Measurements from ENCODE around the gene CNTN4. TPM values are rescaled to one million over a fixed set of nuclear protein-coding genes. Genes with fewer than 3 reads are reported as not detected.

The CNTN4 gene
- total RNA-seq, 6 donors from 2014 or later, result 1.0 to 13.5 (median 6.3) TPM

DNA sequence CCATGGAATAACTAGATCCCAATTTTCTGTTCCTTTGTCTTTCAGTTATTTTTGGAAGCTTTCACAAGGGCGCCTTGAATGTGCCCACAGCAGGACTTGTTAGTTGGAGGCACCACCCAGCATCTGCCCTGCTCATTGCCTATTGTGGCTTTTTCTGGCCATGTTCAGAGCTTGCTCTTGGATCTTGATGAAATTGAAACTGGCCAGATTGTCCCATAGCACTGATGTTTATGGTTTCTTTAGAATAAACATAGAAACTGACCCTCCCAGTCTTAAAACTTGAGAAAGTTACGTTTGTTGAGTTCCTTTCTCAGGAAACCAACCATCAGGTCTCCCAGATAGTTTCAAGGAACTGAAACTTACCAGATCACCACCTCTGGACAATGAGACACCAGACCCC, 536.8 kb downstream of the CNTN4 start:
- no peak for TF ChIP-seq EP300 (IDR thresholded peaks at IDR 0.05)
- TF ChIP-seq POLR2AphosphoS5 (IDR thresholded peaks at IDR 0.05), result no peak
- TF ChIP-seq, protein P1, sequence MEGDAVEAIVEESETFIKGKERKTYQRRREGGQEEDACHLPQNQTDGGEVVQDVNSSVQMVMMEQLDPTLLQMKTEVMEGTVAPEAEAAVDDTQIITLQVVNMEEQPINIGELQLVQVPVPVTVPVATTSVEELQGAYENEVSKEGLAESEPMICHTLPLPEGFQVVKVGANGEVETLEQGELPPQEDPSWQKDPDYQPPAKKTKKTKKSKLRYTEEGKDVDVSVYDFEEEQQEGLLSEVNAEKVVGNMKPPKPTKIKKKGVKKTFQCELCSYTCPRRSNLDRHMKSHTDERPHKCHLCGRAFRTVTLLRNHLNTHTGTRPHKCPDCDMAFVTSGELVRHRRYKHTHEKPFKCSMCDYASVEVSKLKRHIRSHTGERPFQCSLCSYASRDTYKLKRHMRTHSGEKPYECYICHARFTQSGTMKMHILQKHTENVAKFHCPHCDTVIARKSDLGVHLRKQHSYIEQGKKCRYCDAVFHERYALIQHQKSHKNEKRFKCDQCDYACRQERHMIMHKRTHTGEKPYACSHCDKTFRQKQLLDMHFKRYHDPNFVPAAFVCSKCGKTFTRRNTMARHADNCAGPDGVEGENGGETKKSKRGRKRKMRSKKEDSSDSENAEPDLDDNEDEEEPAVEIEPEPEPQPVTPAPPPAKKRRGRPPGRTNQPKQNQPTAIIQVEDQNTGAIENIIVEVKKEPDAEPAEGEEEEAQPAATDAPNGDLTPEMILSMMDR (IDR thresholded peaks at IDR 0.05), result no peak
- TF ChIP-seq POLR2A (IDR thresholded peaks at IDR 0.05), result no peak
- DNase-seq (no peak), ATAC-seq (ENCODE audit: low FRiP score in 2 of 2) (no peak)
- H3K4me3 ChIP-seq, result no peak overlapping the region
- H3K27ac ChIP-seq, result no peak overlapping the region
- 79 to 85% methylated on average over 2 of the region's 2 CpGs for WGBS, 2 donors
- no peaks in the 10 kb centered on the region for H3K36me3 ChIP-seq
- H3K27me3 ChIP-seq, result no peaks in the 10 kb centered on the region
- H3K9me3 ChIP-seq, result no peaks in the 10 kb centered on the region
- H3K4me1 ChIP-seq, result no peaks in the 10 kb centered on the region

DNA sequence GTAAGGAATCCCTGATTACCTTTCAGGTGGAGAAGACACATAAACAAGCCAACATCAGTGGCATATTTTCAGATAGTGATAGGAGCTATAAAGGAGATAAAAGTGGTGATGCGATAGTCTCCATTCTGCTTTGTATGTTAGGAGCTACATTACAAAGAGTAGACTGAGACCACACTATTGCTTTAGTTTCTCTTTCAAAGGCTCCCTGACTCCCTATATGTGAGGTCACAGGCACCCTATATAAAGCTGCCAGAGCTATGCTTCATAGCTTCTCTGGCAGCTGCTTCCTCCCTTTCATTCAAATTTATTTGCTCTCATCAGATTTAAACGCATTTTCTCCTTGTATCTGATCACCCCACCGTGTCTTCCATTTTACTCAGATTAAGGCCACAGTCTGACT, 544.9 kb downstream of the CNTN4 start:
- Histone ChIP-seq H3K4me1 (no peaks in the 10 kb centered on the region), H3K9me3 (peaks cover 0 to 3% (median 0%) of the 10 kb centered on the region in 4 donors), H3K4me3 (no peak overlapping the region), H3K36me3 (no peaks in the 10 kb centered on the region), H3K27me3 (no peaks in the 10 kb centered on the region), H3K27ac (no peak overlapping the region)
- TF ChIP-seq POLR2A (IDR thresholded peaks at IDR 0.05), result no peak
- TF ChIP-seq EP300 (IDR thresholded peaks at IDR 0.05), result no peak
- TF ChIP-seq, protein P1 (IDR thresholded peaks at IDR 0.05), result no peak
- TF ChIP-seq POLR2AphosphoS5 (IDR thresholded peaks at IDR 0.05), result no peak
- DNase-seq, result no peak
- 56 to 84% methylated on average over 3 of the region's 3 CpGs for WGBS, 2 donors
- ATAC-seq (ENCODE audit: low FRiP score in 2 of 2), result no peak

DNA sequence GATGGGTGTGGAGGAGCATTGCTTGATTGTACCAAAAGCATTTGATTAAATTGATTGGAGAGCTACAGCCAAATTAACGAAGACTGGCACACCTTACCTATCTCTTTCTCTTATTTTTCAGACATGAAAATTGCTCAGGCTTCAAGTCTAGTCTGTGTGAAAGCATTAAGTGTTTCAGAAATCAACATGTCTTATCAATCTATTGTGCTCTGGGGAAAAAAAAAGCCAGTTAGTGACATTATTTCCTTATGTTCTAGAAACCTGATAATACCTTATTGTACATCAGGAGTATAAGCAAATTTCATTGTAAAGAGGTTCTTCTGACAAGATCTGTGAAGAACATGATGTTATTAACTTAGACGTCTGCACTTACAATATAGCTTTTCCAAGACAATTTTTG, 546.3 kb downstream of the CNTN4 start:
- DNase-seq, result no peak
- TF ChIP-seq POLR2A (IDR thresholded peaks at IDR 0.05), result no peak

DNA sequence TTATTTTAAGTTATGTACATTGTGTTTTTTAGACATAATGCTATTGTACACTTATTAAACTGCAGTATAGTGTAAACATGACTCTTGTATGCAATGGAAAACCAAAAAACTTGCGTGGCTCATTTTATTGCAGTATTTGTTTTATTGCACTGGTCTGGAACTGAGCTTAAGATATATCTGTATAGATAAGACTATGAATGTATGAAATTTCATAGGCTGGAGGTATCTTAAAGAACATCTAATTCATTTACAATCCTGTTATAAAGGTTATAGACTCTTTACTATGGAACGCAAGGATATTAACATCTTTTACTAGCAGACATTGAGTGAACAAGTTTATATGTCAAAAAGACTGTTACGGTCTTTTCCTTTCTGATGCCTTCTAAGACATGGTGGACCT, 552.1 kb downstream of the CNTN4 start:
- 94% methylated on average over 3 of the region's 3 CpGs for WGBS, 2 donors
- no peaks in the 10 kb centered on the region for H3K4me1 ChIP-seq
- H3K27me3 ChIP-seq, result no peaks in the 10 kb centered on the region

More for the DNA sequence above, 546.3 kb downstream of the CNTN4 start:
- 77 to 83% methylated on average over 2 of the region's 2 CpGs for WGBS, 2 donors
- H3K4me1 ChIP-seq, result no peaks in the 10 kb centered on the region
- no peaks in the 10 kb centered on the region for H3K36me3 ChIP-seq
- no peaks in the 10 kb centered on the region for H3K27me3 ChIP-seq
- ATAC-seq (ENCODE audit: low FRiP score in 2 of 2), result no peak
- no peak overlapping the region for H3K27ac ChIP-seq
- H3K9me3 ChIP-seq, result peaks cover 0 to 5% (median 1%) of the 10 kb centered on the region in 4 donors
- no peak overlapping the region for H3K4me3 ChIP-seq

DNA sequence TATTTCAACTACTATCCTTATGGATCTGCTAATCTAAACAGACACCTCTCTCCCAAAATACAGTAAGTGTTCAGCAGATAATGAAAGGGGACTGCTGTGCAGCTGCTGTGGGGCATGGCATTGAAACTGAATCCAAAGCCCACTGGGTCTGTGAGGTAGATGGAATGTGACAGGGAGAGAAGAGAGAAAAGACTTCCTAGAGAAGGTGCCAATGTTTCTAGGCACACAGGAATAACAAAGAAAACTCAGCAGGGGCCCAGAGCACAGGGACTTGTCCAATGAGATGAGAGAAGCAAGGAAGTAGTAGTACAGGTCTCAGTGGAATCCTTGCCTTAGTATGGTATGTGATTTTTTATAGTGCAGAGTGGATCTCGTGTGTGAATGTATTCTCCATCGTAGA, 553.7 kb downstream of the CNTN4 start:
- no peaks in the 10 kb centered on the region for H3K36me3 ChIP-seq
- H3K27me3 ChIP-seq, result no peaks in the 10 kb centered on the region
- no peak for DNase-seq
- ATAC-seq (ENCODE audit: low FRiP score in 2 of 2), result no peak
- no peak for TF ChIP-seq EP300 (IDR thresholded peaks at IDR 0.05)
- TF ChIP-seq POLR2AphosphoS5 (IDR thresholded peaks at IDR 0.05), result no peak
- TF ChIP-seq, protein P1 (IDR thresholded peaks at IDR 0.05), result no peak
- no peak overlapping the region for H3K27ac ChIP-seq
- H3K4me3 ChIP-seq, result no peak overlapping the region
- WGBS, 2 donors, result 58 to 66% methylated on average over 2 of the region's 2 CpGs
- H3K9me3 ChIP-seq, result peaks cover 0 to 5% (median 1%) of the 10 kb centered on the region in 4 donors
- no peaks in the 10 kb centered on the region for H3K4me1 ChIP-seq

More for the DNA sequence above, 552.1 kb downstream of the CNTN4 start:
- ATAC-seq (ENCODE audit: low FRiP score in 2 of 2), result no peak
- H3K27ac ChIP-seq, result no peak overlapping the region
- H3K36me3 ChIP-seq, result no peaks in the 10 kb centered on the region
- H3K9me3 ChIP-seq, result peaks cover 0 to 5% (median 1%) of the 10 kb centered on the region in 4 donors
- no peak overlapping the region for H3K4me3 ChIP-seq
- no peak for TF ChIP-seq EP300 (IDR thresholded peaks at IDR 0.05)
- TF ChIP-seq, protein P1 (IDR thresholded peaks at IDR 0.05), result no peak
- TF ChIP-seq POLR2A (IDR thresholded peaks at IDR 0.05), result no peak
- no peak for TF ChIP-seq POLR2AphosphoS5 (IDR thresholded peaks at IDR 0.05)
- no peak for DNase-seq

Data from upper lobe of left lung (tissue), 6 donors.